OCI-LY7 (cell line): ENCODE results near the gene ZNF775. TPM values are rescaled to one million over a fixed set of nuclear protein-coding genes. Genes with fewer than 3 reads are reported as not detected.

Source experiments
- BruUV-seq: library from RNA; stranded (reverse); fragments of 400-500 nt; replicated peaks from 2 replicates; lab custom pipeline; 2021; lab: Mats Ljungman, UMichigan
- CTCF ChIA-PET: fragments of 300-600 bp; sonication (Branson Sonifier 250); formaldehyde crosslinking; loops from one replicate; lab custom pipeline; 2022; ENCODE audit warnings: antibody characterized with exemption; ENCODE audit not compliant: unreplicated experiment; lab: Charles Lee
- POLR2A ChIA-PET: fragments of 300-600 bp; sonication (Branson Sonifier 250); formaldehyde crosslinking; loops from one replicate; lab custom pipeline; 2022; ENCODE audit warnings: antibody characterized with exemption; lab: Charles Lee
- DNase-seq: peaks from one replicate; pipeline ENCODE4 v3.0.0-alpha.2; 2015; ENCODE audit warnings: low spot score
- H2AFZ ChIP-seq: fragments of 200-600 bp; sonication (generic), shearing (Covaris generic); 2 replicates; pipeline ENCODE4 v1.6.1; 2014; ENCODE audit warnings: mild to moderate bottlenecking, antibody characterized with exemption, low read length, moderate library complexity
- H3K27ac ChIP-seq: fragments of 200-600 bp; sonication (generic); 2 replicates; pipeline ENCODE4 v1.5.1; 2014; ENCODE audit warnings: mixed run types, low read depth, mild to moderate bottlenecking, moderate library complexity, low read length, inconsistent platforms; ENCODE audit not compliant: poor library complexity, severe bottlenecking
- H3K36me3 ChIP-seq: fragments of 200-600 bp; sonication (generic); 2 replicates; pipeline ENCODE4 v1.6.1; 2014; ENCODE audit warnings: mild to moderate bottlenecking, antibody characterized with exemption, low read length, moderate library complexity, mixed read lengths; ENCODE audit not compliant: insufficient read depth
- H3K4me1 ChIP-seq: fragments of 200-600 bp; sonication (generic); 2 replicates; pipeline ENCODE4 v1.5.1; 2014; ENCODE audit warnings: mild to moderate bottlenecking, low read length; ENCODE audit not compliant: insufficient read depth, poor library complexity, severe bottlenecking
- H3K4me2 ChIP-seq: fragments of 200-600 bp; sonication (generic); 2 replicates; pipeline ENCODE4 v1.6.1; 2014; ENCODE audit warnings: mild to moderate bottlenecking, low read length
- H3K4me3 ChIP-seq: fragments of 200-600 bp; sonication (generic); 2 replicates; pipeline ENCODE4 v1.5.1; 2014; ENCODE audit warnings: mild to moderate bottlenecking, low read depth, low read length; ENCODE audit not compliant: poor library complexity, severe bottlenecking
- H3K79me2 ChIP-seq: fragments of 200-600 bp; sonication (generic); 2 replicates; pipeline ENCODE4 v1.6.1; 2016; ENCODE audit warnings: low read depth, mild to moderate bottlenecking, low read length, moderate library complexity, mixed read lengths; ENCODE audit not compliant: insufficient read depth
- H3K9me2 ChIP-seq: fragments of 200-600 bp; sonication (generic); 2 replicates; pipeline ENCODE4 v1.6.1; 2016; ENCODE audit warnings: mild to moderate bottlenecking, low read length, mixed read lengths; ENCODE audit not compliant: insufficient read depth
- H3K9me3 ChIP-seq: fragments of 200-600 bp; sonication (generic); 2 replicates; pipeline ENCODE4 v1.6.1; 2014; ENCODE audit warnings: mild to moderate bottlenecking, mixed run types, low read length, mixed read lengths
- H4K20me1 ChIP-seq: fragments of 200-600 bp; sonication (generic); 2 replicates; pipeline ENCODE4 v1.6.1; 2014; ENCODE audit warnings: mild to moderate bottlenecking, antibody characterized with exemption, low read length, moderate library complexity, mixed read lengths; ENCODE audit not compliant: insufficient read depth
- CTCF ChIP-seq: fragments of 200-600 bp; sonication (generic); conservative IDR thresholded peaks from 2 replicates; pipeline ENCODE4 v1.5.1; 2014; ENCODE audit warnings: mild to moderate bottlenecking, antibody characterized with exemption, low read length, moderate library complexity, mixed read lengths
- EZH2phosphoT487 ChIP-seq: fragments of 200-600 bp; sonication (generic); IDR thresholded peaks from 2 replicates; pipeline ENCODE4 v1.6.1; 2018; ENCODE audit warnings: low read depth, borderline replicate concordance, mild to moderate bottlenecking, mixed run types, antibody characterized with exemption, low read length, moderate library complexity, mixed read lengths
- intact Hi-C: fragments of 100-400 bp; cut with micrococcal nuclease; formaldehyde crosslinking; loops from one replicate; pipeline ENCODE4 v1.10.0; 2022; ENCODE audit not compliant: unreplicated experiment
- total RNA-seq, 2 experiments: library from RNA; depleted of rRNA in 1 of 2; stranded (reverse); fragments of >200 nt in 1 of 2; shearing (Covaris generic) in 1 of 2; gene quantifications; 2 replicates each; pipeline ENCODE4 v1.2.3, GENCODE V29; 2014 to 2022

ZNF775 gene
- total RNA-seq, 2 experiments from 2014 or later, result 4.7 to 6.5 TPM

- Histone ChIP-seq H3K27ac (no peak overlapping the region), H3K36me3 (no peaks in the 10 kb centered on the region), H3K9me2 (no peaks in the 10 kb centered on the region), H3K9me3 (no peaks in the 10 kb centered on the region), H3K4me3 (no peak overlapping the region), H3K4me1 (peaks cover 61% of the 10 kb centered on the region), H3K79me2 (no peaks in the 10 kb centered on the region), H3K4me2 (0 out of 2 replicates have a peak overlapping the region, but pooled peaks have one; percentile 18), H4K20me1 (no peaks in the 10 kb centered on the region), H2AFZ (no peak overlapping the region)
- no peak for DNase-seq
- intact Hi-C loops, result loop anchor here (10.0 kb wide), 2 partner anchors 509 to 601 kb away; partner anchors contain the start of gene KCNH2
- no TSS peak for BruUV-seq
- TF ChIP-seq CTCF, result no peak
- TF ChIP-seq EZH2phosphoT487, result no peak
- ChIA-PET POLR2A (interaction anchor here (0.7 to 2.8 kb wide), 3 partner anchors 8 to 567 kb away, joined by 3 to 10 read pairs (median 6); a partner anchor contains a TSS), CTCF (no interaction called here)
Observed at GRCh38 chr7:150374026-150374425, 5.1 kb upstream of the ZNF775 start.

GRCh38 chr7:150374472-150374871, 4.7 kb upstream of the ZNF775 start:
- no peak for DNase-seq
- Histone ChIP-seq H3K4me1 (peaks cover 56% of the 10 kb centered on the region), H3K4me3 (no peak overlapping the region), H3K36me3 (no peaks in the 10 kb centered on the region), H3K27ac (no peak overlapping the region), H3K9me3 (no peaks in the 10 kb centered on the region), H3K79me2 (no peaks in the 10 kb centered on the region), H3K9me2 (no peaks in the 10 kb centered on the region), H4K20me1 (no peaks in the 10 kb centered on the region), H2AFZ (no peak overlapping the region), H3K4me2 (no peak overlapping the region)
- intact Hi-C loops, result loop anchor here (10.0 kb wide), 2 partner anchors 510 to 600 kb away; partner anchors contain the start of gene KCNH2
- no TSS peak for BruUV-seq
- CTCF ChIA-PET, result no interaction called here
- no peak for TF ChIP-seq CTCF
- no peak for TF ChIP-seq EZH2phosphoT487
- POLR2A ChIA-PET, result interaction anchor here (0.7 to 2.8 kb wide), 3 partner anchors 9 to 568 kb away, joined by 3 to 10 read pairs (median 6); a partner anchor contains a TSS
